AG04450 (cell line): ENCODE measurements around the gene ELOVL4. TPM values are rescaled to one million over a fixed set of nuclear protein-coding genes. Genes with fewer than 3 reads are reported as not detected.

Experiments
- CTCF ChIA-PET: fragments of 300-600, 350-600 bp; formaldehyde crosslinking; extraction: SDS; loops from one replicate; lab custom pipeline; 2022; ENCODE audit warnings: antibody characterized with exemption, inconsistent platforms; lab: Charles Lee
- POLR2A ChIA-PET: fragments of 350-600 bp; formaldehyde crosslinking; extraction: SDS; loops from one replicate; lab custom pipeline; 2021; ENCODE audit warnings: antibody characterized with exemption, inconsistent platforms; lab: Yijun Ruan, JAX
- DNase-seq: peaks from one replicate; pipeline ENCODE4 v3.0.0-alpha.2; 2011; ENCODE audit warnings: low read depth, low spot score
- H3K27ac ChIP-seq: one replicate; pipeline ENCODE4 v1.5.1; 2012; ENCODE audit warnings: low read depth, low read length, control low read depth
- H3K27me3 ChIP-seq: one replicate; pipeline ENCODE4 v1.6.0; 2012; ENCODE audit warnings: low read length; ENCODE audit not compliant: control insufficient read depth, insufficient read depth
- H3K4me3 ChIP-seq: 2 replicates; pipeline ENCODE4 v1.5.1; 2011; ENCODE audit warnings: mild to moderate bottlenecking, low read depth, low read length, control low read depth
- H3K9me3 ChIP-seq: 2 replicates; pipeline ENCODE4 v1.5.1; 2012; ENCODE audit warnings: low read length; ENCODE audit not compliant: control insufficient read depth, insufficient read depth
- polyA plus RNA-seq: library from polyadenylated mRNA; depleted of rRNA; stranded (reverse); fragments of >200 nt; gene quantifications from 2 replicates; pipeline ENCODE4 v1.2.3, GENCODE V29; 2011
- TF ChIP-seq, protein P1 (sequence below): IDR thresholded peaks from 2 replicates; pipeline ENCODE4 v1.5.1; 2011; ENCODE audit warnings: low read depth, low read length, control low read depth, inconsistent platforms

The ELOVL4 gene
- polyA plus RNA-seq, 1 experiment: 3.3 TPM

DNA sequence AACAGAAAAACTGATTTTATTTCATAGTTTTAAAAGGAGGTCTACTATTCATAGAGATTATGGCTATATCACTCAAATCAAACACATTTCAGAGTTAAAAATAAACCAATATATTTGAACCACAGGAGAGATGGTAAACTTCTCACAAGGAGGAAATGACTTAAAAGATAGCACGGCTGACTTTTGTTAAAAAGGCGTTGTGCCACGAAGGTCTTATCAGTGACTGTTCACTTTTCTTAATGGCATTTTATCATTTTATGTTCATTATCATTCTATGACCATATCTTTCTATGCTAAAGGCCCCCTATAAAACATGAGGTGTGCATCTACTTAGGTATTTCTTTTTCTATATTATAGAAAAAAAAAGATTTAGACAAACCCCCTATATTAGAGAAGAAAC is 19.6 kb downstream of the ELOVL4 start:
- H3K27me3 ChIP-seq: no peaks in the 10 kb centered on the region
- no peaks in the 10 kb centered on the region for H3K9me3 ChIP-seq
- TF ChIP-seq, protein P1, sequence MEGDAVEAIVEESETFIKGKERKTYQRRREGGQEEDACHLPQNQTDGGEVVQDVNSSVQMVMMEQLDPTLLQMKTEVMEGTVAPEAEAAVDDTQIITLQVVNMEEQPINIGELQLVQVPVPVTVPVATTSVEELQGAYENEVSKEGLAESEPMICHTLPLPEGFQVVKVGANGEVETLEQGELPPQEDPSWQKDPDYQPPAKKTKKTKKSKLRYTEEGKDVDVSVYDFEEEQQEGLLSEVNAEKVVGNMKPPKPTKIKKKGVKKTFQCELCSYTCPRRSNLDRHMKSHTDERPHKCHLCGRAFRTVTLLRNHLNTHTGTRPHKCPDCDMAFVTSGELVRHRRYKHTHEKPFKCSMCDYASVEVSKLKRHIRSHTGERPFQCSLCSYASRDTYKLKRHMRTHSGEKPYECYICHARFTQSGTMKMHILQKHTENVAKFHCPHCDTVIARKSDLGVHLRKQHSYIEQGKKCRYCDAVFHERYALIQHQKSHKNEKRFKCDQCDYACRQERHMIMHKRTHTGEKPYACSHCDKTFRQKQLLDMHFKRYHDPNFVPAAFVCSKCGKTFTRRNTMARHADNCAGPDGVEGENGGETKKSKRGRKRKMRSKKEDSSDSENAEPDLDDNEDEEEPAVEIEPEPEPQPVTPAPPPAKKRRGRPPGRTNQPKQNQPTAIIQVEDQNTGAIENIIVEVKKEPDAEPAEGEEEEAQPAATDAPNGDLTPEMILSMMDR: no peak
- no peak overlapping the region for H3K4me3 ChIP-seq
- DNase-seq: no peak
- H3K27ac ChIP-seq: no peak overlapping the region
- CTCF ChIA-PET: no interaction called here
- POLR2A ChIA-PET: no interaction called here

DNA sequence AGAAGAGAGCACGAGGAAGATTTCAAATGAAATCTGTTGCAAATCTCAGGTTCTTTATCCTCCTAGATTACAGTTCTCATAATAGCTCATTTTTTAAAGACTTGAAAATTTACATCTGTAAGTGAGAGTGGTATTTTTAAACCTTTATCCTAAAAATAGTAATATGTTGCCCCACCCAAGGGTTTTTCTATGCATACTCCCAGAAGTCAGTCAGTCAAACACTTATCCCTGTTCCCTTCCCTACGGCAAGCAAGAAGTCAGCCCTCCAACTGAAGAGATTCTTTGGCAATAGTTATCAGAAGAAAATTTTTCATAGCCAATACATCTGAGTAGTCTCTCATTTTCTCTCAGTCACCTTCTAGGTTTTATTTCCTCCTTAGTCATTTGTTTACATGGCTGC is 24.1 kb downstream of the ELOVL4 start:
- CTCF ChIA-PET: no interaction called here

DNA sequence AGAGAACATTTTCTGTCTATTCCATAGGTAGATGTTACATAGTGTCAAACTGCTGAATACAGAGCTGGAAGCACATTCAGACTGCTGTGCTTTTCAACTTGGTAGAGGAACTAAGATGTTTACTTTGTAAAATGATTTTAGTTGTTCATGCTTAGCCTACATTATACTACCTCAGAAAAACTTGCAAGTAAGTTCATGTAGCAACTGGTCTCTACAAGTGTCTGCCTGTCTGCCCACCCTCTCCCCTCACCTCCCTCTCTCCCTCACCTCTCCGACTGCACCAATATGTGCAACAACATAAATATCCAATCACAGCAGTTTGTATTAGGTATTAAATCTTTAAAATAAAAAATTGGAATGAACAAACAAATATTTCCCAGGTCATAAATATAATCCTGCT is 25.3 kb downstream of the ELOVL4 start:
- CTCF ChIA-PET: no interaction called here
- H3K27ac ChIP-seq: no peak overlapping the region

More for the DNA sequence above, 24.1 kb downstream of the ELOVL4 start:
- Histone ChIP-seq H3K27me3 (no peaks in the 10 kb centered on the region), H3K9me3 (no peaks in the 10 kb centered on the region), H3K4me3 (no peak overlapping the region), H3K27ac (no peak overlapping the region)
- DNase-seq: no peak
- TF ChIP-seq, protein P1: no peak
- POLR2A ChIA-PET: no interaction called here

DNA sequence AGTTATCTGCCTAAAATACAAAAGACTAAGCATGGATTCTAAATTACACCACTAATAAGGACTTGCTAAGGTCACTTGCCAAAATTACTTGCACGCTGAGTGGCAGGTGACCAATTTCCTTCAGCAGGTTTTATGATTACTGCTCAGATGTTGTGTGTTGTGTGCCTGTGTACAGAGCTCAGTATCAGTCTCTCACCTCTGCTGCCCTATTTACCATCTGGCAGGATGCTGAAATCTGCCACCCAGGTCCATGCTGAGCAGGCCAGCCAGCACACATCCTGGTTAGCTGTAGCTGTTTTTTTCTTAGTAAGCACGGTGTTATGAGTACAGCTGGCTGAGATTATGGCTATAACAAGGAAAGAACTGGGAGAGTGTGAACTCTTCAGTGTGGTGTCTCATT is 34.0 kb downstream of the ELOVL4 start:
- TF ChIP-seq, protein P1: no peak
- POLR2A ChIA-PET: no interaction called here
- no peak overlapping the region for H3K27ac ChIP-seq
- no peaks in the 10 kb centered on the region for H3K27me3 ChIP-seq
- no peak for DNase-seq
- H3K9me3 ChIP-seq: no peaks in the 10 kb centered on the region
- CTCF ChIA-PET: interaction anchor here (1.6 kb wide), 1 partner anchor 36 kb away, joined by 7 read pairs; no protein-coding TSS in a partner anchor
- no peak overlapping the region for H3K4me3 ChIP-seq

More for the DNA sequence above, 25.3 kb downstream of the ELOVL4 start:
- no peak for DNase-seq
- Histone ChIP-seq H3K4me3 (no peak overlapping the region), H3K9me3 (no peaks in the 10 kb centered on the region), H3K27me3 (no peaks in the 10 kb centered on the region)
- POLR2A ChIA-PET: no interaction called here
- TF ChIP-seq, protein P1: no peak

DNA sequence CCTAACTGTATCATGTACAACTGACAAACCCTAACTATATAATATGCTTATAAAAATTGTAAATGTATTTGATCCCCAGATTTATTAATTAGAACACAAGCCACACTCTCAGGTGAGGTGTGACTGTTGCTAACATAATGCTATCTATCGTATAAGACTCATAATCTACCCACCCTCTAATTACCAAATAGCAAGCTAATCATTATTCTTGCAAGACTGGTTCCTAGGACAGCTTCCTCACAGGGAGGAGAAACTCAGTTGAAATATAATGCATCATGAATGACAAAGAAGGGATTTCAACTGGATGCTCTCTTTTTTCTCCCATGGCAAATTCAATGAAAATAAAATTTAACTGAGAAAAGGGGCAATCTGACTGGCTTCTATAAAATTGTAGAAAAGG is 35.4 kb downstream of the ELOVL4 start:
- ChIA-PET CTCF (interaction anchor here (4.3 kb wide), 1 partner anchor 43 kb away, joined by 21 read pairs; no protein-coding TSS in a partner anchor), POLR2A (no interaction called here)
- TF ChIP-seq, protein P1: no peak
- Histone ChIP-seq H3K9me3 (no peaks in the 10 kb centered on the region), H3K27ac (no peak overlapping the region), H3K27me3 (no peaks in the 10 kb centered on the region), H3K4me3 (no peak overlapping the region)
- no peak for DNase-seq
